MCF 10A (cell line): ENCODE results near the gene PRAMEF12. TPM values are rescaled to one million over a fixed set of nuclear protein-coding genes. Genes with fewer than 3 reads are reported as not detected.

Experiments
- BruUV-seq: library from RNA; stranded (reverse); fragments of 400-500 nt; replicated peaks from 2 replicates; lab custom pipeline; 2021; lab: Mats Ljungman, UMichigan
- CTCF ChIA-PET: fragments of 300-600 bp; sonication (Branson Sonifier 250); formaldehyde crosslinking; extraction: SDS; loops from one replicate; lab custom pipeline; 2021; ENCODE audit warnings: antibody characterized with exemption, inconsistent platforms; lab: Yijun Ruan, JAX
- POLR2A ChIA-PET: fragments of 300-600, 350-650 bp; sonication (Branson Sonifier 250); formaldehyde crosslinking; extraction: SDS; loops from one replicate; lab custom pipeline; 2020; ENCODE audit warnings: antibody characterized with exemption, inconsistent platforms; lab: Yijun Ruan, JAX
- DNase-seq: peaks from one replicate; pipeline ENCODE4 v3.0.0-alpha.2; 2018; ENCODE audit not compliant: unreplicated experiment
- H3K27ac Mint-ChIP-seq: one replicate; pipeline ENCODE4 v1.8.0; 2022; ENCODE audit warnings: mild to moderate bottlenecking, low read depth, mixed read lengths; ENCODE audit not compliant: unreplicated experiment
- H3K27me3 Mint-ChIP-seq: one replicate; pipeline ENCODE4 v1.8.0; 2022; ENCODE audit warnings: mixed read lengths; ENCODE audit not compliant: insufficient read depth, unreplicated experiment
- H3K36me3 Mint-ChIP-seq: one replicate; pipeline ENCODE4 v1.8.0; 2022; ENCODE audit warnings: mild to moderate bottlenecking, moderate library complexity, mixed read lengths; ENCODE audit not compliant: insufficient read depth, unreplicated experiment
- H3K4me1 Mint-ChIP-seq: one replicate; pipeline ENCODE4 v1.8.0; 2022; ENCODE audit warnings: mixed read lengths; ENCODE audit not compliant: insufficient read depth, unreplicated experiment
- H3K4me3 Mint-ChIP-seq: one replicate; pipeline ENCODE4 v1.8.0; 2022; ENCODE audit warnings: mild to moderate bottlenecking, moderate library complexity, mixed read lengths; ENCODE audit not compliant: unreplicated experiment
- H3K9me3 Mint-ChIP-seq: one replicate; pipeline ENCODE4 v1.8.0; 2022; ENCODE audit warnings: mixed read lengths; ENCODE audit not compliant: unreplicated experiment
- CTCF ChIP-seq: fragments of 200-600 bp; IDR thresholded peaks from one replicate; pipeline ENCODE4 v1.8.0; 2022; ENCODE audit warnings: antibody characterized with exemption, mild to moderate bottlenecking; ENCODE audit not compliant: unreplicated experiment
- intact Hi-C: fragments of 100-400 bp; cut with micrococcal nuclease; formaldehyde crosslinking; loops from 2 replicates; pipeline ENCODE4 v1.14.1; 2022
- total RNA-seq: library from RNA; stranded (reverse); gene quantifications from 2 replicates; pipeline ENCODE4 v1.2.3, GENCODE V29; 2022

The PRAMEF12 gene
- total RNA-seq, 1 experiment from 2014 or later = not detected

DNA sequence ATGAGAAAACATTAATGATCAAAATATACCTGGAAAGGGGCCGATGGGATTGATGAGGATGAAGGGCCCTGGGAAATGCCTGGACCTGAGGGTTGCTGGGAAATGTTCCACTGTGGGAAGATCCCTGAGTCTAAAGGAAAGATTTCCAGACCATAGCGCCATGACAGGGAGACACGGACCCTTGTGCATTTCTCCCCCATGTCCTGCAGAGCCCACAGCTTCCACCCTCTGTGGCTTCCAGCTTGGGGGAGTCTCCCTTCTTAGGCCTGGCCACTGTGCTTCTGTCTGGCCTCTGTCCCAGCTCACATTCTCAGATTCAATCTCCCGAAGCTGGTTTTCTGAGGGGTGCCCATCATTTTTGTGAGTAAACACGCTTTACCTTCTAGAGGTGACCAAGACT lies 1.0 kb upstream of the PRAMEF12 start:
- Mint-ChIP-seq H3K36me3 (no peaks in the 10 kb centered on the region), H3K4me1 (no peaks in the 10 kb centered on the region), H3K9me3 (no peaks in the 10 kb centered on the region), H3K27me3 (peaks cover 81% of the 10 kb centered on the region), H3K4me3 (no peak overlapping the region), H3K27ac (no peak overlapping the region)
- ChIA-PET CTCF (no interaction called here), POLR2A (no interaction called here)
- no peak for DNase-seq
- BruUV-seq = no TSS peak
- no peak for TF ChIP-seq CTCF
- intact Hi-C loops = no loop called here

- intact Hi-C loops = no loop called here
- Mint-ChIP-seq H3K9me3 (no peaks in the 10 kb centered on the region), H3K27ac (no peak overlapping the region), H3K27me3 (peaks cover 67% of the 10 kb centered on the region), H3K36me3 (no peaks in the 10 kb centered on the region), H3K4me3 (no peak overlapping the region), H3K4me1 (no peaks in the 10 kb centered on the region)
- no peak for DNase-seq
- TF ChIP-seq CTCF = no peak
- ChIA-PET POLR2A (no interaction called here), CTCF (interaction anchor here (0.8 to 1.1 kb wide), 2 partner anchors 10 to 25 kb away, joined by 4 read pairs; no protein-coding TSS in a partner anchor)
- BruUV-seq = no TSS peak
Observed at GRCh38 chr1:12774801-12775345, 1.3 kb downstream of the PRAMEF12 start.

- POLR2A ChIA-PET = no interaction called here
- CTCF ChIA-PET = interaction anchor here (1.1 kb wide), 1 partner anchor 11 kb away, joined by 4 read pairs; no protein-coding TSS in a partner anchor
- Mint-ChIP-seq H3K27ac (no peak overlapping the region), H3K36me3 (no peaks in the 10 kb centered on the region), H3K9me3 (no peaks in the 10 kb centered on the region), H3K27me3 (peaks cover 62% of the 10 kb centered on the region), H3K4me1 (no peaks in the 10 kb centered on the region), H3K4me3 (no peak overlapping the region)
- intact Hi-C loops = no loop called here
- DNase-seq = no peak
- TF ChIP-seq CTCF = no peak
- no TSS peak for BruUV-seq
Observed at GRCh38 chr1:12775443-12775842, 1.9 kb downstream of the PRAMEF12 start.

DNA sequence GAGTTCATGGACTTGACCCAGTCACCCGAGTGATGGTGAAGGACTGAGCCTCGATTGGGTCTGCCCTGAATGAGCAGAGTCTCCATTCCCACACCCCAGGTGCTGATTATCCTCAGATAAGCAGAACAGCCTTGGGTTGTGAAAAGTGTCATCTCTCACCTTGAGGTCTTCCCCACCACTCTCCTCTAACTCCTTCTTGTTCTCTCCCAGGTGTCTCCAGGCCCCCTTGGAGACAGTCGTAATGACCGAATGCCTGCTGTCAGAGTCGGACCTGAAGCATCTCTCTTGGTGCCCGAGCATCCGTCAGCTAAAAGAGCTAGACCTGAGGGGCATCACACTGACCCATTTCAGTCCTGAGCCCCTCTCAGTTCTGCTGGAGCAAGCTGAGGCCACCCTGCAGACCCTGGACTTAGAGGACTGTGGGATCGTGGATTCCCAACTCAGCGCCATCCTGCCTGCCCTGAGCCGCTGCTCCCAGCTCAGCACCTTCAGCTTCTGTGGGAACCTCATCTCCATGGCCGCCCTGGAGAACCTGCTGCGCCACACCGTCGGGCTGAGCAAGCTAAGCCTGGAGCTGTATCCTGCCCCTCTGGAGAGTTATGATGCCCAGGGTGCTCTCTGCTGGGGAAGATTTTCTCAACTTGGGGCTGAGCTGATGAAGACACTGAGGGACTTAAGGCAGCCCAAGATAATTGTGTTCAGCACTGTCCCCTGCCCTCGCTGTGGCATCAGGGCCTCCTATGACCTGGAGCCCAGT lies 3.4 kb downstream of the PRAMEF12 start:
- TF ChIP-seq CTCF = no peak
- CTCF ChIA-PET = no interaction called here
- DNase-seq = no peak
- no TSS peak for BruUV-seq
- peaks cover 46% of the 10 kb centered on the region for H3K27me3 Mint-ChIP-seq
- H3K4me3 Mint-ChIP-seq = no peak overlapping the region
- intact Hi-C loops = no loop called here
- H3K27ac Mint-ChIP-seq = no peak overlapping the region
- no peaks in the 10 kb centered on the region for H3K9me3 Mint-ChIP-seq
- POLR2A ChIA-PET = no interaction called here
- no peaks in the 10 kb centered on the region for H3K36me3 Mint-ChIP-seq
- H3K4me1 Mint-ChIP-seq = no peaks in the 10 kb centered on the region
